Activated CD4-positive, alpha-beta T cell treated with anti-CD3 and anti-CD28 coated beads, Interleukin-2, Interleukin-6, amounts not matched to agents 100 ng/mL and 50 ng/mL, durations not matched to agents 16 hours and 8 hours (primary cell): ENCODE measurements around the gene WDR18.
A peak's percentile ranks its signal among the peaks of the same experiment; 100 is the strongest.

Experiments
- DNase-seq: peaks from one replicate; pipeline ENCODE4 v3.0.0-alpha.2; 2020

Gene WDR18

GRCh38 chr19:984165-984967, at the start of gene WDR18:
WDR18 (plus strand) TSS chr19:984345; CDS start chr19:984354, 9 bp downstream.
- DNase-seq = peak; percentile 95

GRCh38 chr19:934865-935479, 49.2 kb upstream of the WDR18 start:
- DNase-seq = no peak

- DNase-seq = no peak
These were observed 48.0 kb upstream of the WDR18 start for GRCh38 chr19:936175-936546.

- peak; percentile 53 for DNase-seq
These were observed 46.9 kb upstream of the WDR18 start for GRCh38 chr19:937259-937694.

GRCh38 chr19:938233-938923, 45.8 kb upstream of the WDR18 start:
- DNase-seq = no peak

- no peak for DNase-seq
These were observed 44.7 kb upstream of the WDR18 start for GRCh38 chr19:939439-939838.

- no peak for DNase-seq
These were observed 44.2 kb upstream of the WDR18 start for GRCh38 chr19:939922-940321.

GRCh38 chr19:940591-941291, 43.4 kb upstream of the WDR18 start:
- DNase-seq = peak; percentile 52

- no peak for DNase-seq
These were observed 42.6 kb upstream of the WDR18 start for GRCh38 chr19:941292-942132.

- no peak for DNase-seq
These were observed 42.0 kb upstream of the WDR18 start for GRCh38 chr19:942133-942645.

- DNase-seq = no peak
These were observed 40.5 kb upstream of the WDR18 start for GRCh38 chr19:943551-944170.

GRCh38 chr19:944171-944567, 40.0 kb upstream of the WDR18 start:
- no peak for DNase-seq

- no peak for DNase-seq
These were observed 39.4 kb upstream of the WDR18 start for GRCh38 chr19:944663-945241.

GRCh38 chr19:945401-946252, 38.5 kb upstream of the WDR18 start:
- no peak for DNase-seq

GRCh38 chr19:947090-947706, 36.9 kb upstream of the WDR18 start:
- DNase-seq = no peak

- no peak for DNase-seq
These were observed 36.2 kb upstream of the WDR18 start for GRCh38 chr19:947707-948539.

- no peak for DNase-seq
These were observed 35.2 kb upstream of the WDR18 start for GRCh38 chr19:948842-949496.

- DNase-seq = no peak
These were observed 33.6 kb upstream of the WDR18 start for GRCh38 chr19:950352-951066.
